Measurements from ENCODE around the gene ZNF595.
"Not testable (repeated sequence)": the region's sequence is repeated elsewhere in the genome, so short reads cannot be mapped to it uniquely, and the experiment has no call there.

The ZNF595 gene

GRCh38 chr4:11816-12417, 41.2 kb upstream of the ZNF595 start:
- not testable (repeated sequence) for H4K8ac ChIP-seq (ENCODE audit: low read length); H3K4me3 ChIP-seq (ENCODE audit: insufficient read depth in 1 of 2, low read depth in 1 of 2, low read length in 2 of 2); H2BK5ac ChIP-seq (ENCODE audit: low read depth, low read length, poor library complexity, severe bottlenecking); H2BK120ac ChIP-seq (ENCODE audit: low read depth, low read length); H3K27me3 ChIP-seq (ENCODE audit: control insufficient read depth in 1 of 2, insufficient read depth in 1 of 2, low read length in 2 of 2); H2AK5ac ChIP-seq (ENCODE audit: low read length, severe bottlenecking); H3K9ac ChIP-seq (ENCODE audit: low read length); H4K91ac ChIP-seq (ENCODE audit: low read length); DNase-seq; H3K23ac ChIP-seq (ENCODE audit: low read length in 2 of 2); H3K79me1 ChIP-seq (replicated peaks; ENCODE audit: low read length, poor library complexity, severe bottlenecking); H2AFZ ChIP-seq (ENCODE audit: low read depth, low read length); H3K14ac ChIP-seq (ENCODE audit: low read length in 2 of 2); H3K27ac ChIP-seq (ENCODE audit: low read length, poor library complexity, severe bottlenecking); H2BK12ac ChIP-seq (ENCODE audit: low read length in 2 of 2); H3K36me3 ChIP-seq (ENCODE audit: control insufficient read depth in 1 of 2, insufficient read depth in 2 of 2, low read depth in 1 of 2, low read length in 2 of 2); H3K9me3 ChIP-seq (ENCODE audit: control insufficient read depth, low read length); H3K4me2 ChIP-seq (ENCODE audit: low read length, poor library complexity, severe bottlenecking); H2BK15ac ChIP-seq (ENCODE audit: low read depth, poor library complexity, severe bottlenecking); H3K18ac ChIP-seq (ENCODE audit: low read depth in 1 of 2, low read length in 2 of 2); H3K4me1 ChIP-seq (ENCODE audit: control insufficient read depth, insufficient read depth, low read depth, low read length); H3K4ac ChIP-seq (ENCODE audit: low read depth in 1 of 2, low read length in 2 of 2)
- WGBS, result 81% methylated on average over 9 of the region's 21 CpGs

DNA sequence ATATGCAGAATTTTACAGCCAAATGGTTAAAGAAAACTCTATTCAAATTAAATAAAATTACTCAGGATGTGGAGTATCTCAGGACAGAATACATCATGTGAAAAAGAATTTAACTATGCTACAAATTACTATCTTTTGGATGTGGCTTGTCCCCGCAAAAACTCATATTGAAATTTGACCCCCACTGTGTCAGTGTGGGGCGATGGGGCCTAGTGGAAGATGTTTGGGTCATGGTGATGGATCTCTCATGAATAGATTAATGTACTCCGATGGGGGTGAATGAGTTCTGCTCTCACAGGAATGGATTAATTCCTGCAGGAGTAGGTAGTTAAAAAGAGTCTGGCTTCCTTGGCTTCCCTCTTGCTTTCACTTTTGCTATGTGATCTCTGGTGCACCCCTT, 35.0 kb upstream of the ZNF595 start:
- not testable (repeated sequence) for H4K91ac ChIP-seq (ENCODE audit: low read length); H2BK120ac ChIP-seq (ENCODE audit: low read depth, low read length); H4K8ac ChIP-seq (ENCODE audit: low read length); H3K4me3 ChIP-seq (ENCODE audit: insufficient read depth in 1 of 2, low read depth in 1 of 2, low read length in 2 of 2); H3K27ac ChIP-seq (ENCODE audit: low read length, poor library complexity, severe bottlenecking); H2BK5ac ChIP-seq (ENCODE audit: low read depth, low read length, poor library complexity, severe bottlenecking); H3K4me1 ChIP-seq (ENCODE audit: control insufficient read depth, insufficient read depth, low read depth, low read length); H3K36me3 ChIP-seq (ENCODE audit: control insufficient read depth in 1 of 2, insufficient read depth in 2 of 2, low read depth in 1 of 2, low read length in 2 of 2); H3K4ac ChIP-seq (ENCODE audit: low read depth in 1 of 2, low read length in 2 of 2); H3K79me1 ChIP-seq (replicated peaks; ENCODE audit: low read length, poor library complexity, severe bottlenecking); H3K9me3 ChIP-seq (ENCODE audit: control insufficient read depth, low read length); H3K27me3 ChIP-seq (ENCODE audit: control insufficient read depth in 1 of 2, insufficient read depth in 1 of 2, low read length in 2 of 2); H2BK12ac ChIP-seq (ENCODE audit: low read length in 2 of 2); H3K14ac ChIP-seq (ENCODE audit: low read length in 2 of 2); H2AK5ac ChIP-seq (ENCODE audit: low read length, severe bottlenecking); H3K18ac ChIP-seq (ENCODE audit: low read depth in 1 of 2, low read length in 2 of 2); H2BK15ac ChIP-seq (ENCODE audit: low read depth, poor library complexity, severe bottlenecking); H3K9ac ChIP-seq (ENCODE audit: low read length); H3K4me2 ChIP-seq (ENCODE audit: low read length, poor library complexity, severe bottlenecking); H3K23ac ChIP-seq (ENCODE audit: low read length in 2 of 2); DNase-seq; H2AFZ ChIP-seq (ENCODE audit: low read depth, low read length)
- WGBS, result 56% methylated on average over 2 of the region's 3 CpGs

DNA sequence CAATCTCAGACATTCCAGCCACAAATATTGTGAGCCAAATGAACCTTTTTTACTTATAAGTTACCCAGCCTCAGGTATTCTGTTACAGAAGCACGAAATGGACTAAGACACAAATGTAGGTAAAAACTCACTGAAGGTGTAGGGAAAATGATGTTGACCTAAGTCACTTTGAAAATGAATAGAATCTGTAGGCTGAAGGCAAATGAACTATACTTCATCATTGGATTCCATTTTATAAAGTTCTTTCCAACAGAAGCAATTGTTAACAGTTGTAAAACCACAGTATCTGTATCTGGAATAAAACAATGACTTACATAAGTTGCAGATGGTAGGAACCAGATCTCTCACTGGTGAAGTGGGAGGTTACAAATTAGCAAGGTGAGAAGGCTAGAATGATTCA, 34.5 kb upstream of the ZNF595 start:
- H3K27me3 ChIP-seq (ENCODE audit: control insufficient read depth in 1 of 2, insufficient read depth in 1 of 2, low read length in 2 of 2); H4K91ac ChIP-seq (ENCODE audit: low read length); H3K9me3 ChIP-seq (ENCODE audit: control insufficient read depth, low read length); H3K14ac ChIP-seq (ENCODE audit: low read length in 2 of 2); H3K27ac ChIP-seq (ENCODE audit: low read length, poor library complexity, severe bottlenecking); H3K79me1 ChIP-seq (replicated peaks; ENCODE audit: low read length, poor library complexity, severe bottlenecking); H3K4me3 ChIP-seq (ENCODE audit: insufficient read depth in 1 of 2, low read depth in 1 of 2, low read length in 2 of 2); H3K4me1 ChIP-seq (ENCODE audit: control insufficient read depth, insufficient read depth, low read depth, low read length); H3K9ac ChIP-seq (ENCODE audit: low read length); H3K23ac ChIP-seq (ENCODE audit: low read length in 2 of 2); H2BK5ac ChIP-seq (ENCODE audit: low read depth, low read length, poor library complexity, severe bottlenecking); H3K18ac ChIP-seq (ENCODE audit: low read depth in 1 of 2, low read length in 2 of 2); H2BK15ac ChIP-seq (ENCODE audit: low read depth, poor library complexity, severe bottlenecking); H4K8ac ChIP-seq (ENCODE audit: low read length); H3K36me3 ChIP-seq (ENCODE audit: control insufficient read depth in 1 of 2, insufficient read depth in 2 of 2, low read depth in 1 of 2, low read length in 2 of 2); H3K4me2 ChIP-seq (ENCODE audit: low read length, poor library complexity, severe bottlenecking); H2BK12ac ChIP-seq (ENCODE audit: low read length in 2 of 2); H2AFZ ChIP-seq (ENCODE audit: low read depth, low read length); DNase-seq; H2BK120ac ChIP-seq (ENCODE audit: low read depth, low read length); H3K4ac ChIP-seq (ENCODE audit: low read depth in 1 of 2, low read length in 2 of 2); H2AK5ac ChIP-seq (ENCODE audit: low read length, severe bottlenecking): not testable (repeated sequence)
- 83% methylated on average over 1 of the region's 1 CpG for WGBS

GRCh38 chr4:22882-23281, 30.2 kb upstream of the ZNF595 start:
- not testable (repeated sequence) for H2BK120ac ChIP-seq (ENCODE audit: low read depth, low read length); H3K27me3 ChIP-seq (ENCODE audit: control insufficient read depth in 1 of 2, insufficient read depth in 1 of 2, low read length in 2 of 2); H4K8ac ChIP-seq (ENCODE audit: low read length); H3K36me3 ChIP-seq (ENCODE audit: control insufficient read depth in 1 of 2, insufficient read depth in 2 of 2, low read depth in 1 of 2, low read length in 2 of 2); H3K9me3 ChIP-seq (ENCODE audit: control insufficient read depth, low read length); H3K23ac ChIP-seq (ENCODE audit: low read length in 2 of 2); H3K9ac ChIP-seq (ENCODE audit: low read length); H3K27ac ChIP-seq (ENCODE audit: low read length, poor library complexity, severe bottlenecking); H3K4ac ChIP-seq (ENCODE audit: low read depth in 1 of 2, low read length in 2 of 2); H4K91ac ChIP-seq (ENCODE audit: low read length); H3K79me1 ChIP-seq (replicated peaks; ENCODE audit: low read length, poor library complexity, severe bottlenecking); H3K4me2 ChIP-seq (ENCODE audit: low read length, poor library complexity, severe bottlenecking); H2BK5ac ChIP-seq (ENCODE audit: low read depth, low read length, poor library complexity, severe bottlenecking); H2AFZ ChIP-seq (ENCODE audit: low read depth, low read length); H2BK15ac ChIP-seq (ENCODE audit: low read depth, poor library complexity, severe bottlenecking); H3K4me3 ChIP-seq (ENCODE audit: insufficient read depth in 1 of 2, low read depth in 1 of 2, low read length in 2 of 2); H2AK5ac ChIP-seq (ENCODE audit: low read length, severe bottlenecking); H3K18ac ChIP-seq (ENCODE audit: low read depth in 1 of 2, low read length in 2 of 2); H2BK12ac ChIP-seq (ENCODE audit: low read length in 2 of 2); H3K4me1 ChIP-seq (ENCODE audit: control insufficient read depth, insufficient read depth, low read depth, low read length); DNase-seq; H3K14ac ChIP-seq (ENCODE audit: low read length in 2 of 2)
- whole genome bisulfite sequencing, result 17% methylated on average over 1 of the region's 2 CpGs

All from mesenchymal stem cell (in vitro differentiated cells and primary cell).